Measurements from ENCODE around the gene SIL1.

Gene SIL1

GRCh38 chr5:138935466-138935865 lies 262.7 kb downstream of the SIL1 start:
- Histone ChIP-seq H3K14ac (ENCODE audit: low read length in 2 of 2) (no peak overlapping the region), H4K8ac (ENCODE audit: low read length) (no peak overlapping the region), H2BK15ac (ENCODE audit: low read depth, poor library complexity, severe bottlenecking) (no peak overlapping the region), H2AFZ (ENCODE audit: low read depth, low read length) (no peak overlapping the region), H3K18ac (ENCODE audit: low read depth in 1 of 2, low read length in 2 of 2) (no peak overlapping the region), H2BK120ac (ENCODE audit: low read depth, low read length) (no peak overlapping the region), H4K91ac (ENCODE audit: low read length) (no peak overlapping the region), H2BK5ac (ENCODE audit: low read depth, low read length, poor library complexity, severe bottlenecking) (no peak overlapping the region), H3K79me1 (replicated peaks; ENCODE audit: low read length, poor library complexity, severe bottlenecking) (peaks cover 21% of the 10 kb centered on the region), H3K9me3 (ENCODE audit: control insufficient read depth, low read length) (no peaks in the 10 kb centered on the region), H3K27me3 (ENCODE audit: control insufficient read depth in 1 of 2, insufficient read depth in 1 of 2, low read length in 2 of 2) (no peaks in the 10 kb centered on the region), H3K4ac (ENCODE audit: low read depth in 1 of 2, low read length in 2 of 2) (no peak overlapping the region), H3K36me3 (ENCODE audit: control insufficient read depth in 1 of 2, insufficient read depth in 2 of 2, low read depth in 1 of 2, low read length in 2 of 2) (peaks cover 67 to 68% of the 10 kb centered on the region in 2 experiments), H3K23ac (ENCODE audit: low read length in 2 of 2) (no peak overlapping the region), H3K27ac (ENCODE audit: low read length, poor library complexity, severe bottlenecking) (no peak overlapping the region), H3K9ac (ENCODE audit: low read length) (no peak overlapping the region), H3K4me2 (ENCODE audit: low read length, poor library complexity, severe bottlenecking) (no peak overlapping the region), H3K4me1 (ENCODE audit: control insufficient read depth, insufficient read depth, low read depth, low read length) (peaks cover 2% of the 10 kb centered on the region), H3K4me3 (ENCODE audit: insufficient read depth in 1 of 2, low read depth in 1 of 2, low read length in 2 of 2) (no peak overlapping the region), H2BK12ac (ENCODE audit: low read length in 2 of 2) (no peak overlapping the region), H2AK5ac (ENCODE audit: low read length, severe bottlenecking) (no peak overlapping the region)
- no peak for DNase-seq
- WGBS, result 91% methylated on average over 10 of the region's 10 CpGs

- H3K4me2 ChIP-seq (ENCODE audit: low read length, poor library complexity, severe bottlenecking), result no peak overlapping the region
- H2AFZ ChIP-seq (ENCODE audit: low read depth, low read length), result no peak overlapping the region
- H3K14ac ChIP-seq (ENCODE audit: low read length in 2 of 2), result no peak overlapping the region
- H3K9ac ChIP-seq (ENCODE audit: low read length), result no peak overlapping the region
- no peak overlapping the region for H2BK5ac ChIP-seq (ENCODE audit: low read depth, low read length, poor library complexity, severe bottlenecking)
- no peak overlapping the region for H4K8ac ChIP-seq (ENCODE audit: low read length)
- no peak overlapping the region for H2BK120ac ChIP-seq (ENCODE audit: low read depth, low read length)
- H3K4me3 ChIP-seq (ENCODE audit: insufficient read depth in 1 of 2, low read depth in 1 of 2, low read length in 2 of 2), result no peak overlapping the region
- H3K27me3 ChIP-seq (ENCODE audit: control insufficient read depth in 1 of 2, insufficient read depth in 1 of 2, low read length in 2 of 2), result no peaks in the 10 kb centered on the region
- H3K4me1 ChIP-seq (ENCODE audit: control insufficient read depth, insufficient read depth, low read depth, low read length), result peaks cover 2% of the 10 kb centered on the region
- peaks cover 71 to 72% of the 10 kb centered on the region in 2 experiments for H3K36me3 ChIP-seq (ENCODE audit: control insufficient read depth in 1 of 2, insufficient read depth in 2 of 2, low read depth in 1 of 2, low read length in 2 of 2)
- no peak overlapping the region for H4K91ac ChIP-seq (ENCODE audit: low read length)
- peaks cover 24% of the 10 kb centered on the region for H3K79me1 ChIP-seq (replicated peaks; ENCODE audit: low read length, poor library complexity, severe bottlenecking)
- no peak overlapping the region for H3K4ac ChIP-seq (ENCODE audit: low read depth in 1 of 2, low read length in 2 of 2)
- no peak overlapping the region for H2BK12ac ChIP-seq (ENCODE audit: low read length in 2 of 2)
- WGBS, result 94% methylated on average over 12 of the region's 12 CpGs
- no peak for DNase-seq
- no peak overlapping the region for H2BK15ac ChIP-seq (ENCODE audit: low read depth, poor library complexity, severe bottlenecking)
- H3K23ac ChIP-seq (ENCODE audit: low read length in 2 of 2), result no peak overlapping the region
- H3K9me3 ChIP-seq (ENCODE audit: control insufficient read depth, low read length), result no peaks in the 10 kb centered on the region
- no peak overlapping the region for H3K18ac ChIP-seq (ENCODE audit: low read depth in 1 of 2, low read length in 2 of 2)
- no peak overlapping the region for H3K27ac ChIP-seq (ENCODE audit: low read length, poor library complexity, severe bottlenecking)
- H2AK5ac ChIP-seq (ENCODE audit: low read length, severe bottlenecking), result no peak overlapping the region
Measured at GRCh38 chr5:138934971-138935370, 263.2 kb downstream of the SIL1 start.

- WGBS, result 94% methylated on average over 18 of the region's 18 CpGs
- no peaks in the 10 kb centered on the region for H3K9me3 ChIP-seq (ENCODE audit: control insufficient read depth, low read length)
- no peak overlapping the region for H2BK12ac ChIP-seq (ENCODE audit: low read length in 2 of 2)
- peaks cover 2% of the 10 kb centered on the region for H3K4me1 ChIP-seq (ENCODE audit: control insufficient read depth, insufficient read depth, low read depth, low read length)
- H3K9ac ChIP-seq (ENCODE audit: low read length), result no peak overlapping the region
- H3K36me3 ChIP-seq (ENCODE audit: control insufficient read depth in 1 of 2, insufficient read depth in 2 of 2, low read depth in 1 of 2, low read length in 2 of 2), result peaks cover 82% of the 10 kb centered on the region in 2 experiments
- no peak overlapping the region for H2AFZ ChIP-seq (ENCODE audit: low read depth, low read length)
- H3K4me2 ChIP-seq (ENCODE audit: low read length, poor library complexity, severe bottlenecking), result no peak overlapping the region
- peaks cover 31% of the 10 kb centered on the region for H3K79me1 ChIP-seq (replicated peaks; ENCODE audit: low read length, poor library complexity, severe bottlenecking)
- no peak for DNase-seq
- no peak overlapping the region for H2BK15ac ChIP-seq (ENCODE audit: low read depth, poor library complexity, severe bottlenecking)
- no peak overlapping the region for H2BK5ac ChIP-seq (ENCODE audit: low read depth, low read length, poor library complexity, severe bottlenecking)
- H2BK120ac ChIP-seq (ENCODE audit: low read depth, low read length), result no peak overlapping the region
- H4K8ac ChIP-seq (ENCODE audit: low read length), result no peak overlapping the region
- no peak overlapping the region for H2AK5ac ChIP-seq (ENCODE audit: low read length, severe bottlenecking)
- H3K18ac ChIP-seq (ENCODE audit: low read depth in 1 of 2, low read length in 2 of 2), result no peak overlapping the region
- no peak overlapping the region for H3K4ac ChIP-seq (ENCODE audit: low read depth in 1 of 2, low read length in 2 of 2)
- no peak overlapping the region for H3K4me3 ChIP-seq (ENCODE audit: insufficient read depth in 1 of 2, low read depth in 1 of 2, low read length in 2 of 2)
- no peaks in the 10 kb centered on the region for H3K27me3 ChIP-seq (ENCODE audit: control insufficient read depth in 1 of 2, insufficient read depth in 1 of 2, low read length in 2 of 2)
- H4K91ac ChIP-seq (ENCODE audit: low read length), result no peak overlapping the region
- H3K23ac ChIP-seq (ENCODE audit: low read length in 2 of 2), result no peak overlapping the region
- no peak overlapping the region for H3K14ac ChIP-seq (ENCODE audit: low read length in 2 of 2)
- no peak overlapping the region for H3K27ac ChIP-seq (ENCODE audit: low read length, poor library complexity, severe bottlenecking)
Measured at GRCh38 chr5:138933522-138934290, 264.5 kb downstream of the SIL1 start.

- H3K14ac ChIP-seq (ENCODE audit: low read length in 2 of 2), result no peak overlapping the region
- H4K91ac ChIP-seq (ENCODE audit: low read length), result no peak overlapping the region
- 90% methylated on average over 20 of the region's 20 CpGs for WGBS
- H2BK15ac ChIP-seq (ENCODE audit: low read depth, poor library complexity, severe bottlenecking), result no peak overlapping the region
- H3K4ac ChIP-seq (ENCODE audit: low read depth in 1 of 2, low read length in 2 of 2), result no peak overlapping the region
- no peak overlapping the region for H2BK5ac ChIP-seq (ENCODE audit: low read depth, low read length, poor library complexity, severe bottlenecking)
- H2BK12ac ChIP-seq (ENCODE audit: low read length in 2 of 2), result no peak overlapping the region
- H4K8ac ChIP-seq (ENCODE audit: low read length), result no peak overlapping the region
- H3K27me3 ChIP-seq (ENCODE audit: control insufficient read depth in 1 of 2, insufficient read depth in 1 of 2, low read length in 2 of 2), result no peaks in the 10 kb centered on the region
- no peaks in the 10 kb centered on the region for H3K9me3 ChIP-seq (ENCODE audit: control insufficient read depth, low read length)
- H2AFZ ChIP-seq (ENCODE audit: low read depth, low read length), result no peak overlapping the region
- no peak overlapping the region for H2AK5ac ChIP-seq (ENCODE audit: low read length, severe bottlenecking)
- H3K4me3 ChIP-seq (ENCODE audit: insufficient read depth in 1 of 2, low read depth in 1 of 2, low read length in 2 of 2), result no peak overlapping the region
- no peak overlapping the region for H3K4me2 ChIP-seq (ENCODE audit: low read length, poor library complexity, severe bottlenecking)
- DNase-seq, result no peak
- H3K36me3 ChIP-seq (ENCODE audit: control insufficient read depth in 1 of 2, insufficient read depth in 2 of 2, low read depth in 1 of 2, low read length in 2 of 2), result peaks cover 81 to 87% of the 10 kb centered on the region in 2 experiments
- H3K18ac ChIP-seq (ENCODE audit: low read depth in 1 of 2, low read length in 2 of 2), result no peak overlapping the region
- no peak overlapping the region for H2BK120ac ChIP-seq (ENCODE audit: low read depth, low read length)
- H3K23ac ChIP-seq (ENCODE audit: low read length in 2 of 2), result no peak overlapping the region
- H3K9ac ChIP-seq (ENCODE audit: low read length), result no peak overlapping the region
- peaks cover 33% of the 10 kb centered on the region for H3K79me1 ChIP-seq (replicated peaks; ENCODE audit: low read length, poor library complexity, severe bottlenecking)
- H3K27ac ChIP-seq (ENCODE audit: low read length, poor library complexity, severe bottlenecking), result no peak overlapping the region
- H3K4me1 ChIP-seq (ENCODE audit: control insufficient read depth, insufficient read depth, low read depth, low read length), result peaks cover 5% of the 10 kb centered on the region
Measured at GRCh38 chr5:138932171-138932810, 265.9 kb downstream of the SIL1 start.

Data from mesenchymal stem cell (in vitro differentiated cells and primary cell).